MM.1S (cell line): ENCODE results near the gene CLCNKB.

ENCODE experiments used
- CTCF ChIP-seq: fragments of 300-600 bp; sonication (generic); IDR thresholded peaks from 2 replicates; pipeline ENCODE4 v1.5.1; 2016; ENCODE audit warnings: antibody characterized with exemption, low read length, mixed read lengths
- EZH2phosphoT487 ChIP-seq: fragments of 300-600 bp; sonication (generic); IDR thresholded peaks from 2 replicates; pipeline ENCODE4 v1.6.1; 2018; ENCODE audit warnings: antibody characterized with exemption, low read length

- TF ChIP-seq EZH2phosphoT487, result no peak
- no peak for TF ChIP-seq CTCF
Measured at GRCh38 chr1:16047791-16048475, 4.4 kb downstream of the CLCNKB start.
